Peyer's patch (tissue), 4 donors: Measurements from ENCODE around the gene FAM131B. TPM values are rescaled to one million over a fixed set of nuclear protein-coding genes. Genes with fewer than 3 reads are reported as not detected.
A peak's percentile ranks its signal among the peaks of the same experiment; 100 is the strongest.

Experiments
- DNase-seq, 3 donors: peaks; one replicate each; pipeline ENCODE4 v3.0.0-alpha.2; 2017 to 2019
- H3K27ac ChIP-seq, 4 donors: fragments of 200-600 bp; sonication (generic); one replicate each; pipeline ENCODE4 v1.5.1; 2016 to 2019
- H3K27me3 ChIP-seq, 2 donors: fragments of 200-600 bp; sonication (generic); one replicate each; pipeline ENCODE4 v1.5.1; 2019
- H3K36me3 ChIP-seq, 3 donors: fragments of 200-600 bp; sonication (generic); one replicate each; pipeline ENCODE4 v1.5.1; 2016 to 2019
- H3K4me1 ChIP-seq, 4 donors: fragments of 200-600 bp; sonication (generic); one replicate each; pipeline ENCODE4 v1.5.1; 2016 to 2019
- H3K4me3 ChIP-seq, 4 donors: fragments of 200-600 bp; sonication (generic); 1 replicate in 3 of 4; 2 replicates in 1 of 4; pipeline ENCODE4 v1.5.1; 2016 to 2019; ENCODE audit warnings: mild to moderate bottlenecking in 1 of 4
- H3K9me3 ChIP-seq, 4 donors: fragments of 200-600 bp; sonication (generic); one replicate each; pipeline ENCODE4 v1.5.1; 2016 to 2019; ENCODE audit warnings: mild to moderate bottlenecking in 1 of 4
- POLR2A ChIP-seq, 2 donors: fragments of 450-650 bp; IDR thresholded peaks; one replicate each; pipeline ENCODE4 v1.5.1; 2017; ENCODE audit warnings: antibody characterized with exemption in 2 of 2, mild to moderate bottlenecking in 2 of 2, moderate library complexity in 2 of 2
- total RNA-seq, 4 donors: library from RNA; depleted of rRNA; stranded (reverse); fragments of >200 nt; gene quantifications; one replicate each; pipeline ENCODE4 v1.1.0, GENCODE V29; 2016
- TF ChIP-seq, protein P1 (sequence below), 6 experiments: fragments of 450-650 bp in 4 of 6; fragments of 200-600 bp in 2 of 6; sonication (generic) in 1 of 6; IDR thresholded peaks; one replicate each; pipeline ENCODE4 v1.5.1; 2017 to 2019; ENCODE audit warnings: antibody characterized with exemption in 6 of 6, mild to moderate bottlenecking in 3 of 6, moderate library complexity in 1 of 6

The FAM131B gene
- total RNA-seq, 4 donors from 2014 or later = 0.66 to 0.83 (median 0.80) TPM; not detected in 1

DNA sequence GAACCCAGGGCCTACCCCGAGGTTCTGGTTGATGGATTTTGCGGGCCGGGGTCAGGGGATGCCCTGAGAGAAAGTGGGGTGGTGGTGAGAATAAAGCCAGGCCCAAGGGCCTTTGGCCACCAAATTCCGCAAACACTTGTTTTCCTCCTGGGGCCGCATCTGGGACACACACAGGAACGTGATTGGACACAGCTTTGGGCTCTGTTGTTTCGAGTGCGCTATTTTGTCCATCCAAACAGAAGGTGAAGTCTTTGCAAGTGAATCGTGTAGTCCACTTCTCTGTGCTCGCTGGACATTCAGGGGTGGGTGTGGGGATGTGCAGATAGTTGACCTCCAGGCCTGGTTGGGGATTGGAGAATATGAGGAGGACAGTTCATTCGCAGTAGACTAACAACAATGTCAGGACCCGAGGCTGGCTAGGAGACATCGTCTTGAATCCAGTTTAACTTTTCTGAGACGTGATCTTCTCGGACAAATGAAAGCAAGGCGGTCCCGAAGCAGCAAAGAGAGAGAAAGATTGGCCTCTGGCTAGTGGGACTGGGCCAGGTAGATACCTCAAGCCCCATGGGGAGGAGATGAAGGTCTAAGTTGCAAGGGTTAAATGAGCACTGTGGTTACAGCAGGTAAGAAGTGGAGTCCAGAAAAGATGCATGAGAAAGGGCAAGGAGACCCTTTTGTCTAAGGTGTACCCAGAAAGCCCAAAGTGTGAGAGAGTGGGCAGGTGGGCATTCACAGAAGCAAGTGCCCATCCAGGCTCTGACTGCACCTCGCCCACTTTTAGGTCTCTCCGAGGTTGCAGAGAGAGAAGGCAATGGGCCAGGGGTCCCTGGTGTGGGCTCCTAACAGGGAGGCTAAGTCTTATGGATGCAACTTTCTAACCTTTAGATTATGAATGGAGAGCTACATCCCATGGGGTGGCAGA, 764 bp upstream of the FAM131B start:
- no peak overlapping the region for H3K27ac ChIP-seq
- H3K4me3 ChIP-seq = peak overlapping the region in 3 of 4 donors; percentile 63 to 69 (median 65)
- peak in 1 of 3 donors; percentile 42 for DNase-seq
- TF ChIP-seq, protein P1, sequence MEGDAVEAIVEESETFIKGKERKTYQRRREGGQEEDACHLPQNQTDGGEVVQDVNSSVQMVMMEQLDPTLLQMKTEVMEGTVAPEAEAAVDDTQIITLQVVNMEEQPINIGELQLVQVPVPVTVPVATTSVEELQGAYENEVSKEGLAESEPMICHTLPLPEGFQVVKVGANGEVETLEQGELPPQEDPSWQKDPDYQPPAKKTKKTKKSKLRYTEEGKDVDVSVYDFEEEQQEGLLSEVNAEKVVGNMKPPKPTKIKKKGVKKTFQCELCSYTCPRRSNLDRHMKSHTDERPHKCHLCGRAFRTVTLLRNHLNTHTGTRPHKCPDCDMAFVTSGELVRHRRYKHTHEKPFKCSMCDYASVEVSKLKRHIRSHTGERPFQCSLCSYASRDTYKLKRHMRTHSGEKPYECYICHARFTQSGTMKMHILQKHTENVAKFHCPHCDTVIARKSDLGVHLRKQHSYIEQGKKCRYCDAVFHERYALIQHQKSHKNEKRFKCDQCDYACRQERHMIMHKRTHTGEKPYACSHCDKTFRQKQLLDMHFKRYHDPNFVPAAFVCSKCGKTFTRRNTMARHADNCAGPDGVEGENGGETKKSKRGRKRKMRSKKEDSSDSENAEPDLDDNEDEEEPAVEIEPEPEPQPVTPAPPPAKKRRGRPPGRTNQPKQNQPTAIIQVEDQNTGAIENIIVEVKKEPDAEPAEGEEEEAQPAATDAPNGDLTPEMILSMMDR (IDR thresholded peaks at IDR 0.05) = no peak
- no peak for TF ChIP-seq POLR2A (IDR thresholded peaks at IDR 0.05)
- no peaks in the 10 kb centered on the region for H3K36me3 ChIP-seq
- H3K4me1 ChIP-seq = peaks cover 0 to 15% (median 6%) of the 10 kb centered on the region in 4 donors
- H3K27me3 ChIP-seq = no peaks in the 10 kb centered on the region
- H3K9me3 ChIP-seq = no peaks in the 10 kb centered on the region

DNA sequence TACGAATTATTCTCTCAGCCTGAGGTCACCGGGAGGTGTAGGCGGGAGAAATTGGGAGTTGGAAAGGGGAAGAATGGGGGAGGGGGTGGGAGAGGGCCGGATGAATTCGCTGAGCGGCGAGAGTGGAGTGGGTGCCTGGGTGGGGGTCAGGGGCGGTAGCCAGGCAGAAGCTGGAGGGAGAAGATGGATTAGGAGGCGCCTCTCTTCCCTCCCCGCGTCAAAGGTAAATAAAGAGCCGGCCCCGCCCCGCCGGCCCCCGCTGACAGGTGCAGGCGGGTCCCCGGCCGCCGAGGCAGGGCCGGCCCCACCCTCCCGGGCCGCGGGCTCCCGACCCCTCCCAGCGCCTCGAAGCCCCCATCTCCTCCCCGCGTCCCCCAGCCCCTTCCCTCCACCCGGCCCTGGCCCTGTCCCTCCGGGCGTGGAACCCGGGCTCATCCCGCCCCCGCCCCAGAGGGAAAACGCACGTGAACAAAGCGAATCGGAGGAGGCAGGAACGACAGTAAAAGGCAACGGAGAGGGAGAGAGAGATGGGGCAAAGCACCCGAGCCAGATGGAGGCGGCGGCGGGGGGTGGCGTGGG, 872 bp downstream of the FAM131B start:
- TF ChIP-seq, protein P1 (IDR thresholded peaks at IDR 0.05) = no peak
- no peak for TF ChIP-seq POLR2A (IDR thresholded peaks at IDR 0.05)
- H3K27ac ChIP-seq = no peak overlapping the region
- no peaks in the 10 kb centered on the region for H3K27me3 ChIP-seq
- peak overlapping the region; percentile 49 to 69 (median 64) for H3K4me3 ChIP-seq
- peak in 1 of 3 donors; percentile 43 for DNase-seq
- H3K36me3 ChIP-seq = no peaks in the 10 kb centered on the region
- H3K4me1 ChIP-seq = peaks cover 0 to 10% (median 6%) of the 10 kb centered on the region in 4 donors
- H3K9me3 ChIP-seq = no peaks in the 10 kb centered on the region

DNA sequence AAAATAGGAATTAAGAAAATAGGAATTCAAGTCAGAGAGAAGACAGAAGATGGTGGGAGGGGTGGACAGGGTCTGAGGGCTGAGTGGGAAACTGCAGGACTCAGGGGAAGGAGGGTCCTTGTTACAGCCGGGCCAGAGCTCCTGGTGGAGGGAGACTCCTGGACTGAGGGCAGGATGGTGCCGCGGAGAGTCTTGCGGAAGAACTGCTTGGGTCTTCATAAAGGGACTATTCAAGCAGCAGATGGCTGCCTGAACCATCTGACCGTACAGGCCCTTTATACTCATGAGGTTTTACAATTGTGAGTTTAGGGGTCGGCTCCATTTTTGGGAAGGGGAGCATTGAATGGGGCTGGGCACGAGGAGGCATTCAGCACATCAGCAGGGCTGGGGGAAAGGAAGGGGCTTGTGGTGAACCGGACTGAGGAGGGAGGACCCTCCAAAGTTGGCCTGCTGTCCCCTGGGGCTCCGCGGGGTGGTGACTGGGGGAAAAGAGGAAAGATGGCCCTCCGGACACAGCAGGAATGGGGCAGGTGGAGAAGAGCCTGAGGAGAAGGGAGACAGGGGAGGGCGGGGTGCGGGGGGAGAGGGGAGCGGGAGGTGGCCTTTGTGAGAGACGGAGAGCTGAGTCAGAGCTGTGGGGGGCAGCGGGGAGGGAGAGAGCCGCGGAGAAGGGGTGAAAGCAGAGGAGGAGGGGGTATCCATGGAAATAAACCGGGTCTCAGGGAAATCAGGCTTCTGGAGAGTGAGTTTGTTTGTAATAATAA, 1.5 kb downstream of the FAM131B start:
- TF ChIP-seq, protein P1 (IDR thresholded peaks at IDR 0.05) = no peak
- no peak for TF ChIP-seq POLR2A (IDR thresholded peaks at IDR 0.05)
- peak overlapping the region in 1 of 4 donors; percentile 63 for H3K4me3 ChIP-seq
- no peaks in the 10 kb centered on the region for H3K36me3 ChIP-seq
- H3K4me1 ChIP-seq = peaks cover 0 to 10% (median 6%) of the 10 kb centered on the region in 4 donors
- H3K27me3 ChIP-seq = no peaks in the 10 kb centered on the region
- no peaks in the 10 kb centered on the region for H3K9me3 ChIP-seq
- no peak overlapping the region for H3K27ac ChIP-seq
- DNase-seq = peak in 1 of 3 donors; percentile 41

DNA sequence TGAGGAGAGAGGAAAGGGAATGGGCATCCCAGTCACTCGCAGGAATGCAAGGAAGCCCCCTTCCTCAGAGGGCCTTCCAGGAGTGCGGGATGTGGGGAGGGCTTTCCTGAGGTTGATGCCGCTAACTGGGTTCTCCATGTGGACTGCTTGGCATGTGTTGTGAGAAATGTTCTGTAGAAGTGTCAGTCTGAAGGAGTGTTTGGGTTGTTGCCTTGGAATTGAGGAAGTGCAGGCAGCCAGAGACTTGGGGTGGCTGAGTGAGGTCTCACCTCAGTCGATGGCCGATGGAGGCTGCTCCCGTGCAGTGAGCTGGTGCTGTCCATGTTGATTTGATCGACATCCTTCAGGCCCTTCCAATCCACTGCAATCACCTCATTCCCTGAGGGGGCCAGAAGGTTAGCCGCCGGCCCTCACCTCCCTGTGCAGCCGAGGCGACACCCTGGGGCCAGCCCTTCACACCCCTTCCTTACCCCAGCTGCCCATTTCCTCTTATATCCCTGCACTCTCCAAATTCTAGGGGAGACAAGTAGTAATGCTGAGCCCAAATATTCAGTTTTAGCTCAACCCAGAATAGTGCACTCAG, 2.7 kb downstream of the FAM131B start:
- no peak overlapping the region for H3K4me3 ChIP-seq
- DNase-seq = peak in 1 of 3 donors; percentile 42
- TF ChIP-seq, protein P1 (IDR thresholded peaks at IDR 0.05) = no peak
- no peak for TF ChIP-seq POLR2A (IDR thresholded peaks at IDR 0.05)
- H3K27me3 ChIP-seq = no peaks in the 10 kb centered on the region
- peaks cover 0 to 10% (median 6%) of the 10 kb centered on the region in 4 donors for H3K4me1 ChIP-seq
- H3K27ac ChIP-seq = no peak overlapping the region
- no peaks in the 10 kb centered on the region for H3K9me3 ChIP-seq
- H3K36me3 ChIP-seq = no peaks in the 10 kb centered on the region

DNA sequence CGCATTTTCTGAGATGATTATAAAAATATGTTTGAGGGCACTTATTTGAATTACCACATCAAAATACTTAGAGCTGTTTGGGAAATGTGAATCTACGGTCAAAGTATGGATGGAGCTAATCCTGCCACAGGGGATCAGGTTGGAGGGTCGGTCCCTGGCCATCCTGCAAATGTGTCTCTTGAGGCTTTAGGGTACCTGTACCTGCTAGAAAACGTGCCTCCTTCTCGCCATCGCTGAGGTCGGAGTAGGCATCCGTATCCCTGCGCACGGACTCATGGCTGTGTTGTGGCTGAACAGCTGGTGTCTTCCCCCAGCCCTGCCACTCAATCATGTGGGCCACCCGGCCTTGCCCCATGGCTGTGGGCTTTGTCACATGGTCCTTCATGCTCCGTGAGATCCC, 3.9 kb downstream of the FAM131B start:
- Histone ChIP-seq H3K27me3 (no peaks in the 10 kb centered on the region), H3K9me3 (no peaks in the 10 kb centered on the region), H3K4me1 (peaks cover 0 to 10% (median 6%) of the 10 kb centered on the region in 4 donors), H3K36me3 (no peaks in the 10 kb centered on the region), H3K4me3 (no peak overlapping the region), H3K27ac (no peak overlapping the region)
- DNase-seq = peak in 1 of 3 donors; percentile 43
- TF ChIP-seq POLR2A (IDR thresholded peaks at IDR 0.05) = no peak
- TF ChIP-seq, protein P1 (IDR thresholded peaks at IDR 0.05) = no peak
